ENCODE measurements around the gene PRSS56. TPM values are rescaled to one million over a fixed set of nuclear protein-coding genes. Genes with fewer than 3 reads are reported as not detected.
A peak's percentile ranks its signal among the peaks of the same experiment; 100 is the strongest.

PRSS56 gene
- total and polyA plus RNA-seq, 2 of the 13 experiments (the other 11 are each of a cell fraction or from before 2014, with no cell fraction given), result not detected

GRCh38 chr2:232523682-232524597, 3.8 kb downstream of the PRSS56 start:
- Histone ChIP-seq H3K27me3 (ENCODE audit: control insufficient read depth in 1 of 2, insufficient read depth in 2 of 2, low read length in 2 of 2) (peaks cover 30 to 86% of the 10 kb centered on the region in 2 experiments), H3K4me2 (ENCODE audit: low read depth, low read length) (peak overlapping the region; percentile 76), H3K36me3 (replicated peaks in 1 of 2; ENCODE audit: control insufficient read depth in 1 of 2, insufficient read depth in 2 of 2, low read length in 2 of 2) (no peaks in the 10 kb centered on the region), H3K4me1 (ENCODE audit: insufficient read depth, low read length) (peaks cover 37% of the 10 kb centered on the region), H3K9me3 (ENCODE audit: low read length) (no peaks in the 10 kb centered on the region), H3K27ac (ENCODE audit: extremely low read length, insufficient read depth, low read length) (no peak overlapping the region), H3K9ac (ENCODE audit: insufficient read depth, low read depth, low read length) (no peak overlapping the region; the same call in 1 of the 2 replicates), H3K79me2 (ENCODE audit: insufficient read depth, low read length) (no peaks in the 10 kb centered on the region), H3K4me3 (replicated peaks in 1 of 3; ENCODE audit: insufficient read depth in 1 of 3, low read depth in 2 of 3, low read length in 3 of 3) (peak overlapping the region; percentile 37 to 73 (median 50)), H2AFZ (ENCODE audit: low read length) (no peak overlapping the region), H4K20me1 (ENCODE audit: insufficient read depth, low read length) (no peaks in the 10 kb centered on the region)
- ChIA-PET CTCF (ENCODE audit: low intra/inter-chr PET ratio, low total read pairs) (no interaction called here), POLR2A (interaction anchor here (1.0 kb wide), 1 partner anchor 27 kb away, joined by 4 read pairs; the partner anchor contains the start of genes EIF4E2 and TIGD1)
- ATAC-seq (peak; percentile 73), DNase-seq (ENCODE audit: low spot score) (peak; percentile 65), FAIRE-seq (peak; percentile 75)
- in situ Hi-C loops (cut with HindIII; ENCODE audit: extremely low pct_ligation_motif_present, low pct_unique_long_range_greater_than_20kb), result no loop called here
- BruUV-seq (replicated peaks), result no TSS peak
- intact Hi-C loops (cut with micrococcal nuclease; ENCODE audit: unreplicated experiment), result loop anchor here (5.0 to 10.0 kb wide), 3 partner anchors 47 to 619 kb away; no protein-coding TSS in a partner anchor
- 3% methylated on average over 18 of the region's 75 CpGs for WGBS (ENCODE audit: low lambda C conversion rate)
- TF ChIP-seq EED (CRISPR knock-in tag; IDR thresholded peaks at IDR 0.05), result 0 out of 2 replicates have a peak, but pooled peaks have one; percentile 76
- TF ChIP-seq ZMYM4 (CRISPR knock-in tag; IDR thresholded peaks at IDR 0.05), result peak; percentile 36; the same call in 1 of the 2 replicates
- no peak for TF ChIP-seq ZNF569 (CRISPR knock-in tag; IDR thresholded peaks at IDR 0.05; ENCODE audit: borderline replicate concordance)
- TF ChIP-seq ZNF768 (CRISPR knock-in tag; IDR thresholded peaks at IDR 0.05), result peak; percentile 47; the same call in 1 of the 2 replicates
- TF ChIP-seq SP4 (CRISPR knock-in tag; IDR thresholded peaks at IDR 0.05), result peak; percentile 5; the same call in 1 of the 2 replicates
- TF ChIP-seq ZKSCAN1 (IDR thresholded peaks at IDR 0.05; ENCODE audit: low read length), result no peak
- TF ChIP-seq ZNF143 (CRISPR knock-in tag; IDR thresholded peaks at IDR 0.05), result 0 out of 2 replicates have a peak, but pooled peaks have one; percentile 24
- no peak for TF ChIP-seq RBFOX2 (IDR thresholded peaks at IDR 0.05; ENCODE audit: low read depth, low read length)
- TF ChIP-seq MAF1 (CRISPR knock-in tag; IDR thresholded peaks at IDR 0.05; ENCODE audit: borderline replicate concordance), result 0 out of 2 replicates have a peak, but pooled peaks have one; percentile 11
- no peak for TF ChIP-seq ZFP36L2 (CRISPR knock-in tag; IDR thresholded peaks at IDR 0.05)
- TF ChIP-seq ZNF788 (CRISPR knock-in tag; IDR thresholded peaks at IDR 0.05; ENCODE audit: borderline replicate concordance), result 0 out of 2 replicates have a peak, but pooled peaks have one; percentile 1
- TF ChIP-seq U2AF2 (IDR thresholded peaks at IDR 0.05; ENCODE audit: low read depth, low read length), result no peak
- TF ChIP-seq ISL2 (CRISPR knock-in tag; IDR thresholded peaks at IDR 0.05), result peak; percentile 40; the same call in 1 of the 2 replicates
- no peak for TF ChIP-seq SIN3A (IDR thresholded peaks at IDR 0.05; ENCODE audit: borderline replicate concordance, low read depth, low read length)
- no peak for TF ChIP-seq GZF1 (CRISPR knock-in tag; IDR thresholded peaks at IDR 0.05)
- TF ChIP-seq SMYD3 (CRISPR knock-in tag; IDR thresholded peaks at IDR 0.05), result no peak
- TF ChIP-seq ZFX (CRISPR knock-in tag; IDR thresholded peaks at IDR 0.05; ENCODE audit: low read depth), result peak; percentile 85; the same call in 1 of the 2 replicates
- peak; percentile 15; the same call in 1 of the 2 replicates for TF ChIP-seq RELA (CRISPR knock-in tag; IDR thresholded peaks at IDR 0.05)
- TF ChIP-seq RARA (CRISPR knock-in tag; IDR thresholded peaks at IDR 0.05), result no peak
- no peak for TF ChIP-seq ARID5B (CRISPR knock-in tag; IDR thresholded peaks at IDR 0.05)
- TF ChIP-seq REL (CRISPR knock-in tag; conservative IDR thresholded peaks at IDR 0.05), result no peak
- TF ChIP-seq ZNF12 (CRISPR knock-in tag; IDR thresholded peaks at IDR 0.05), result 0 out of 2 replicates have a peak, but pooled peaks have one; percentile 34

All from HepG2 (cell line).